ENCODE results near the gene SLC6A18.

DNA sequence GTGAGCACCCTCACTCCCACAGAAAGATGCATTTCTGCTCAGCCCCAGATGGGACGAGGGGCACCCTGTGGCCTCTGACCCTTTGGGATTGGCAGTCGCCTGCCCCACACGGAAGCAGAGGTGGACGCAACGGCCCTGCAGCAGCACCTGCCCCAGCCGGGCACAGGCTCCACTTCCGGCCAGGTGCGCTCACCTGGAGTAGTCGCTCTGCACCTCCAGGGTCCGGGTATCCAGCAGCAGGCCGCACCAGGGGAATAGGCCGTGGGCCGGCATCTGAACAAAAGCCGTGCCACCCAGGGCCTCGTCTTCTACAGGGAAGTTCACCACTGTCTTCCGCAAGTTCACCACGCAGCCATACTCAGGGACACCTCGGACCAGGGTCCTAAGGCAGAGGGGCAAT, 39.0 kb downstream of the SLC6A18 start:
- no peak for TF ChIP-seq POLR2A (IDR thresholded peaks at IDR 0.05; ENCODE audit: low read length)
- TF ChIP-seq GATA1 (IDR thresholded peaks at IDR 0.05; ENCODE audit: low read depth, low read length): no peak
